Kidney (tissue), 14 donors: ENCODE results near the gene LAMB3. TPM values are rescaled to one million over a fixed set of nuclear protein-coding genes. Genes with fewer than 3 reads are reported as not detected.

Source experiments
- DNase-seq, 5 donors: peaks; one replicate each; pipeline ENCODE4 v3.0.0-alpha.2; 2013 to 2020
- FAIRE-seq: peaks from 2 replicates; lab custom pipeline; 2012; peaks lifted over from hg19 to GRCh38; lab: Jason Lieb, UNC
- H3K27ac ChIP-seq, 2 donors: one replicate each; pipeline ENCODE4 v1.7.0; 2013; ENCODE audit warnings: low read depth in 2 of 2, low read length in 2 of 2, inconsistent platforms in 1 of 2
- H3K27me3 ChIP-seq: one replicate; pipeline ENCODE4 v1.7.1; 2013; ENCODE audit warnings: low read length, inconsistent platforms; ENCODE audit not compliant: control insufficient read depth, insufficient read depth
- H3K36me3 ChIP-seq, 3 donors: one replicate each; pipeline versions ENCODE4 v1.7.0 to v1.7.1; 2013; ENCODE audit warnings: low read length in 3 of 3, control low read depth in 1 of 3, inconsistent platforms in 1 of 3; ENCODE audit not compliant: insufficient read depth in 3 of 3, control insufficient read depth in 2 of 3
- H3K4me1 ChIP-seq, 3 donors: one replicate each; pipeline versions ENCODE4 v1.7.0 to v1.7.1; 2013; ENCODE audit warnings: low read length in 3 of 3, inconsistent platforms in 1 of 3, low read depth in 1 of 3; ENCODE audit not compliant: control insufficient read depth in 2 of 3, insufficient read depth in 2 of 3
- H3K4me3 ChIP-seq, 3 donors: one replicate each; pipeline versions ENCODE4 v1.7.0 to v1.8.1; 2013; ENCODE audit warnings: low read length in 3 of 3, control low read depth in 1 of 3, inconsistent platforms in 1 of 3
- H3K9ac ChIP-seq, 3 donors: one replicate each; pipeline versions ENCODE4 v1.7.0 to v1.7.1; 2013; ENCODE audit warnings: low read length in 3 of 3, control low read depth in 1 of 3, inconsistent platforms in 1 of 3
- H3K9me3 ChIP-seq, 3 donors: one replicate each; pipeline versions ENCODE4 v1.7.0 to v1.7.1; 2013; ENCODE audit warnings: low read length in 3 of 3, control low read depth in 1 of 3, inconsistent platforms in 1 of 3; ENCODE audit not compliant: control insufficient read depth in 2 of 3, insufficient read depth in 1 of 3
- intact Hi-C: fragments of 100-400 bp; cut with DNase I; formaldehyde crosslinking; loops from one replicate; pipeline ENCODE4 v1.11.1; 2022
- polyA plus RNA-seq: library from polyadenylated mRNA; stranded (reverse); fragments of 350-450 nt; fragmentation: Illumina TruSeq; extraction: RNeasy Lipid Tissue Mini Kit (QIAGEN cat#74804); gene quantifications from one replicate; pipeline ENCODE4 v1.2.3, GENCODE V29; 2014; ENCODE audit warnings: low read depth, low replicate concordance; ENCODE audit not compliant: insufficient read depth
- total RNA-seq: library from RNA; stranded (reverse); fragmentation: NEBNext Ultra II Directional; extraction: Animal tissue kit (Norgen Biotek cat#: 25700); gene quantifications from one replicate; pipeline ENCODE4 v1.2.1, GENCODE V29; 2021
- TF ChIP-seq, protein P1 (sequence below): IDR thresholded peaks from 3 replicates; pipeline ENCODE4 v1.5.1; 2012; ENCODE audit warnings: mild to moderate bottlenecking, moderate library complexity, borderline replicate concordance; ENCODE audit not compliant: insufficient read depth; ENCODE audit errors: extremely low read depth
- donor health status: control.
- donor health status: control.
- donor health status: control.
- donor health status: control.
- donor health status: control.
- donor health status: DM: yes; HTN: yes; CAD: no.
- donor health status: Normal renal cell carcinoma (clear cell type).

The LAMB3 gene
- total and polyA plus RNA-seq, 2 donors from 2014 or later: 2.5 to 59.7 TPM

DNA sequence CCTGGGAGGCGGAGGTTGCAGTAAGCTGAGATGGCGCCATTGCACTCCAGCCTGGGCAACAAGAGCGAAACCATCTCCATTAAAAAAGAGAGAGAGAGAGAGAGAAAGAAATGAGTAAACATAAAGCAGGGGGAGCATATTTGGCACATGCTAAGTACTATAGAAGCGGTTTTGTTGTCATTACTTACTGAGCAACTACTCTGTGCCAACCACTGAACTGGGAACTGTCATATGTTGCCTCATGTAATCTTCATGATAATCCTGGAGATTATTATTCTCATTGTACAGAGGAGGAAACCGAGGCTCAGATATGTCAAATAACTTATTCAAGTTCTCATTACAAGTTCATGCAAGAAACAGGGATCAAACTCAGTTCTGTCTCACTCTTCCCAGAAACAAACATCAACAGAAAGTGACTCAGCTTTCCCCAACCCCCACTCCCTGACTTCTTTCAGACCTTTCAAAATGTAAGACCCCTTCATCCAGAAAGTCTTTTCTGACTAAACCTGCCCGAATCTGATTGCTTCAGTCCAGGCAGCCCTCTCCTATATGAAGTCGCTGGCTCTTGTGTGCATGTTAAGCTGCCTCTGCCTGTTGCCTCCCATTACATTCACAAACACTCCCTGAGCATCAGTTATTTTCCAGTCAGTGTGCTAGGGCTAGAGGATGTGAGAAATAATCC, 23.5 kb downstream of the LAMB3 start:
- no peaks in the 10 kb centered on the region for H3K9me3 ChIP-seq
- H3K4me1 ChIP-seq: peaks cover 0 to 17% (median 14%) of the 10 kb centered on the region in 3 donors
- intact Hi-C loops: loop anchor here (10.0 kb wide), 1 partner anchor 54 kb away; no protein-coding TSS in a partner anchor
- DNase-seq: no peak
- no peaks in the 10 kb centered on the region for H3K36me3 ChIP-seq
- no peak for FAIRE-seq
- H3K27ac ChIP-seq: no peak overlapping the region
- TF ChIP-seq, protein P1, sequence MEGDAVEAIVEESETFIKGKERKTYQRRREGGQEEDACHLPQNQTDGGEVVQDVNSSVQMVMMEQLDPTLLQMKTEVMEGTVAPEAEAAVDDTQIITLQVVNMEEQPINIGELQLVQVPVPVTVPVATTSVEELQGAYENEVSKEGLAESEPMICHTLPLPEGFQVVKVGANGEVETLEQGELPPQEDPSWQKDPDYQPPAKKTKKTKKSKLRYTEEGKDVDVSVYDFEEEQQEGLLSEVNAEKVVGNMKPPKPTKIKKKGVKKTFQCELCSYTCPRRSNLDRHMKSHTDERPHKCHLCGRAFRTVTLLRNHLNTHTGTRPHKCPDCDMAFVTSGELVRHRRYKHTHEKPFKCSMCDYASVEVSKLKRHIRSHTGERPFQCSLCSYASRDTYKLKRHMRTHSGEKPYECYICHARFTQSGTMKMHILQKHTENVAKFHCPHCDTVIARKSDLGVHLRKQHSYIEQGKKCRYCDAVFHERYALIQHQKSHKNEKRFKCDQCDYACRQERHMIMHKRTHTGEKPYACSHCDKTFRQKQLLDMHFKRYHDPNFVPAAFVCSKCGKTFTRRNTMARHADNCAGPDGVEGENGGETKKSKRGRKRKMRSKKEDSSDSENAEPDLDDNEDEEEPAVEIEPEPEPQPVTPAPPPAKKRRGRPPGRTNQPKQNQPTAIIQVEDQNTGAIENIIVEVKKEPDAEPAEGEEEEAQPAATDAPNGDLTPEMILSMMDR: no peak
- no peaks in the 10 kb centered on the region for H3K27me3 ChIP-seq
- H3K4me3 ChIP-seq: no peak overlapping the region
- no peak overlapping the region for H3K9ac ChIP-seq

DNA sequence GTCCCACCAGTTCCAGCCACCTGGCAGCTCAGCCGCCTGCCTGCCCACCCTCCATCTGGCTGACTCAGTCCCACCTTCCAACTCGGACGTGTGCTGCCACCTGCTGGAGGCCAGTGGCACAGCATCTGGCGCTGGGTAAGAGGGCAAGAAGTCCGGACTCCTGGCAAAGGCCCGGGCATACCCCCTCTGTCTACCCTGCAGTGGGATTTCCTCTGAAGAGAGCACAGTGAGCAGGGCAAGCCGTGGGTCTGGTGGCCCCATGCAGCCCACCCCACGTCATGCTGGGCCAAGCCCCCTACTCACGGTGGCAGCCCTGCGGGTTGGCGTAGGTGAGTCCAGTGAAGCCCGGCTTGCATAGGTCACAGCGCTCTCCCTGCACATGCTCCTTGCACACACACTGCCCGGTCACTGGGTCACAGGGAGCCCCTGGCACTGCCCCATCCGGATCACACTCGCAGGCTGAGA, 24.5 kb downstream of the LAMB3 start:
- Histone ChIP-seq H3K9me3 (no peaks in the 10 kb centered on the region), H3K27ac (no peak overlapping the region)

DNA sequence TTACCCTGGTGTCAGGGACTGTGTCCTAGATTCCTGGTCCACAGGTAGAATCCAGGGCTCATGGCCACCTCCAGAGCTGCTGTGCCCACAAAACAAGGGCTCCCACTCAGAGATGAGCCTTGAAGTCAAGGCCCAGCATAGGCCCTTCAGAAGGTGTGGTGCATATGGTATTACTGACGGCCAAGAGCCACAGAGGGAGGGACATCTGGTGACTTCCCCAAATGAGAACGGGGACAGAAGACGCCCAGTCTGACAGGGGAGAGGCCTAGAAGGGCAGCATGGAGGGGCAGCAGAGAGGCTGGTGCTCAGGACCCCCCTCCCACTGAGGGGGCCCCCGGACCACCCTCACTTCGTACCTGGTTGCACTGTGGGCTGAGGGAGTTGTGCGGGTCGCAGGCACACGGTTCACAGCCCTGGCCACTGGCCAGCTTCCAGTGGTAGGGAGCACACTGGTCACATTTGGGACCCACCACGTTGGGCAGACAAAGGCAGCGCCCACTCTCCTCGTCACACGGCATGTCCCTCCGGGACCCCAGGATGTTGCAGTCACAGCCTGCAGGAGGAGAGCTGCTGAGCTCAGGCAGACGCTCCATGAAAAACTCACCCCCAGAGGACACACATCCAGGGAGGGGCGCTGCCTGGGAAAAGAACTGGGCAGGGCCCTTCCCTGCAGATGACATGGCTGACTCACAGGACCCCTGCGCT, 25.0 kb downstream of the LAMB3 start:
- FAIRE-seq: no peak
- Histone ChIP-seq H3K4me1 (peaks cover 0 to 19% (median 14%) of the 10 kb centered on the region in 3 donors), H3K27ac (no peak overlapping the region), H3K9ac (no peak overlapping the region), H3K4me3 (peak overlapping the region in 1 of 3 donors; percentile 25), H3K36me3 (no peaks in the 10 kb centered on the region), H3K27me3 (no peaks in the 10 kb centered on the region), H3K9me3 (no peaks in the 10 kb centered on the region)
- DNase-seq: no peak
- intact Hi-C loops: loop anchor here (10.0 kb wide), 1 partner anchor 52 kb away; no protein-coding TSS in a partner anchor
- TF ChIP-seq, protein P1: no peak

More for the DNA sequence above, 24.5 kb downstream of the LAMB3 start:
- intact Hi-C loops: loop anchor here (10.0 kb wide), 1 partner anchor 53 kb away; no protein-coding TSS in a partner anchor
- DNase-seq (peak; percentile 86 to 92 (median 89)), FAIRE-seq (no peak)
- Histone ChIP-seq H3K27me3 (no peaks in the 10 kb centered on the region), H3K4me1 (peaks cover 0 to 17% (median 14%) of the 10 kb centered on the region in 3 donors), H3K9ac (no peak overlapping the region), H3K4me3 (peak overlapping the region in 1 of 3 donors; percentile 25), H3K36me3 (no peaks in the 10 kb centered on the region)
- TF ChIP-seq, protein P1: peak; percentile 98
